ENCODE results near the gene FZD1.
"Not testable (repeated sequence)": the region's sequence is repeated elsewhere in the genome, so short reads cannot be mapped to it uniquely, and the experiment has no call there.

The FZD1 gene

GRCh38 chr7:91299952-91300775 is 35.9 kb downstream of the FZD1 start:
- DNase-seq: no peak

DNA sequence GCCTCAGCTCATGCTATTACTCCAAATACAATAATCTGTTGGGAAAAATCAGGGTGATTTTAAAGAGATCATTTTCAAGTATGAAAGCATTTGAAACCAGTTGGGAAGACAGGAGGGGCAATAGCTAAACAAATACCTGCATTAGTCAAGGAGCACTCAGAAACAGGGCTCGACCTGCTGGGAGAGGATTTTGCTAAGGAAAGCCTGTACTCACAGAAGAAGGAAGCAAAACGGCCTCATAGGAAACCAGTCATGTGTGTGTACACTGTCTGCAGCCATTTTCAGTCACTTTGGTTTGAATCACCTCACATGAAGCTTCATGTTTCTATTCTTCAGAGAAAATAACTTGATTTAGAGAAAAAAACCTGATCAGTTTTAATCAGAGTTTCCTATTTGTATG is 38.6 kb downstream of the FZD1 start:
- DNase-seq: no peak

DNA sequence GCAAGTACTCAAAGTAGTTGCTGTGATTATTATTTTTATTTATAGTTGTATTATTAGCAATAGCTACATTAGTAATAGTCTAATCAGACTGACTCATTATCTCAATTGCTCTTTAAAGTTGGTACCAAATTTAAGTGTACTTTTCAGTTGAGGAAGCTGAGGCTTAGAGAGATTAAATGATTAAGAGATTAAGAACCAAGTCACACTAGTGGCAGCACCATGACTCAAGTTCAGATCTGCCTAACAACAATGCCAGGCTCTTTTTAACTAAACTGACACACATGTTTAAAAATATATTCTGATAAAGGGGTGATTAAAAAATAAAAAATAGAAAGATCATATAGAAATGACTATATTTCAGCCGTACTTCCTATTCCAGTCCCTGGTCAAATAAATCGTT is 42.0 kb downstream of the FZD1 start:
- DNase-seq: no peak

GRCh38 chr7:91307467-91307866 is 43.2 kb downstream of the FZD1 start:
- no peak for DNase-seq

DNA sequence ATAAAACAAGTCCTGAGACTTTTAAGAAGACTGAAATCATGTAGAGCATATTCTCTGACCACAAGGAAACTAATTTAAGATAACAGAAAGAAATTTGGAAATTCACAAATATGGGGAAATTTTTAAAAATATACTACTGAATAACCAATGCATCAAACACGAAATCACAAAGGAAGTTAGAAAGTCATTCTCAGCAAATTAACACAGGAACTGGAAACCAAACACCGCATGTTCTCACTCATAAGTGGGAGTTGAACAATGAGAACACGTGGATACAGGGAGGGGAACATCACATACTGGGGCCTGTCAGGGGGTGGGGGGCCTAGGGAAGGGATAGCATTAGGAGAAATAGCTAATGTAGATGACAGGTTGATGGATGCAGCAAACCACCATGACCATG is 44.0 kb downstream of the FZD1 start:
- not testable (repeated sequence) for DNase-seq

DNA sequence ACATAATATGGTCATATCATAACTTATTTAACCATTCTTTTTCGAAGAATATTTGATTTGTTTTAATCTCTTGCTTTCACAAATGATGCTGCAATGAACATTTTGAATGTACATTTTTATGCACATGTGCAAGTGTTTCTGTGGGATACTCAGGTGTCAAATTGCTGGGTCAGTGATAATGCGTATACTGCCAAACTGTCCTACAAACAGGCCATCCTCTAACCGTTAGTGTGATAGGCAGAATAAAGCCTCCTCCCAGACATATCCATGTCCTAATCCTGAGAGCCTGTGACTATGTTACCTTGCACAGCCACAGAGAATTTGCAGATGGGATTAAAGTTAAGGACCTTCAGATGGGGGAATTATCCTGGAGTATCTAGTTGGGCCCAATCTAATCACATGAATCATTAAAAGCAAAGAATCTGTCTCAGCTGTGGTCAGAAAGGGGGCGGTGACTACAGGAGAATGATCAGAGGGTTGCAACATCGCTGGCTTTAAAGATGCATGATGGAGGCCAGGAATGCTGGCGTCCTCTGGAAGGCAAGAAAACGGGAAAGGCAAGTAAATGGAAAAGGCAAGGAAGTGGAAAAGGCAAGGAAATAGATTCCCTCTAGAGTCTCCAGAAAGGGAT is 46.7 kb downstream of the FZD1 start:
- DNase-seq: no peak

DNA sequence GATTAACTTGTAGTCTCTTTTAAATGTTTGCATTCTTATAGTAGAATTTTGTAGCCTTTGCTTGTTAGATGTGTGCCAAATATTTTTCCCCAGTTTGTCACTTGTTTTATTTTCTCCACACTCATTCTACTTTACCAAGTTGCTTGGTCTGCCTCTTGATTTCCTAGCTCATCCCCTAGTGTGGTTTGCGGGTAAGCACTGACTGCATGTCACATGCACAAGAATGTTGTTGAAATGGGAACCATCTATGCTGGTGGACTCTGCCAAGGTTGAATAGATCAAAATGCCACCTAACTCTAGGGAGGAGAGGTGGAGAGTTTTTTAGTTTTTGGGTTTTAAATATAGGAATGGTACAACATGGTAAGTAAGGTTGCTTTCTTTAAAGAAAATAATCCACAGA is 47.6 kb downstream of the FZD1 start:
- DNase-seq: no peak

GRCh38 chr7:91313113-91313512 is 48.9 kb downstream of the FZD1 start:
- DNase-seq: no peak

- no peak for DNase-seq
Observed at GRCh38 chr7:91314591-91315323, 50.5 kb downstream of the FZD1 start.

DNA sequence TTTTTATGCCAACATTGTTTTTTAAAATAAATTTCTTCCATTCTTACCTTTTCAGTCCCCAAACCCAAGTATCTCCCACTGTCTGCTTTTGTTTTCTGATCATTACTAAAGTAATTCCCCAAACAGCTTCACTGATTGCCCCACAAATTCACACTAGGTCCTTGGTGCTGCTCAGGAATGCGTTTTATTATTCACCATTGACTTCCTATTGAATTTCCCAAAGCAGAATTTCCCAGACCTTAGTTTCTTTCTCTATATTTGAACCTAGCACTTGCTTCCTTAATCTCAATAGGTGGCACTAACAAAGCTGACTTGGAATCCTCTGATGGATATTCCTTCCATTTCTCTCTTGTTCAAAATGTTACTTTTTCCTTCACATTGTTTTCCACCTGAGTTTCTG is 52.2 kb downstream of the FZD1 start:
- DNase-seq: no peak

GRCh38 chr7:91319351-91319750 is 55.1 kb downstream of the FZD1 start:
- no peak for DNase-seq

GRCh38 chr7:91320366-91321078 is 56.3 kb downstream of the FZD1 start:
- DNase-seq: no peak

Measured in DMS153 (cell line).